Naive B cell (primary cell): Measurements from ENCODE around the gene HLCS. TPM values are rescaled to one million over a fixed set of nuclear protein-coding genes. Genes with fewer than 3 reads are reported as not detected.

Experiments used
- ATAC-seq, 2 donors: fragments of 150-1000 bp; cut with Tn5 transposase; 2 replicates each; pipeline ENCODE4 v1.10.0; 2021; ENCODE audit warnings: low read depth in 2 of 2, mild to moderate bottlenecking in 2 of 2, moderate library complexity in 2 of 2
- DNase-seq: peaks from one replicate; pipeline ENCODE4 v3.0.0; 2022
- H3K27ac Mint-ChIP-seq, 6 donors: one replicate each; pipeline ENCODE4 v1.8.0; 2020 to 2022; ENCODE audit warnings: mild to moderate bottlenecking in 6 of 6, mixed read lengths in 6 of 6, moderate library complexity in 5 of 6, inconsistent platforms in 2 of 6
- H3K27me3 Mint-ChIP-seq, 3 donors: one replicate each; pipeline ENCODE4 v1.8.0; 2021 to 2022; ENCODE audit warnings: mixed read lengths in 3 of 3, mild to moderate bottlenecking in 1 of 3
- H3K36me3 Mint-ChIP-seq, 2 donors: one replicate each; pipeline ENCODE4 v1.8.0; 2020 to 2022; ENCODE audit warnings: mixed read lengths in 2 of 2, inconsistent platforms in 1 of 2, mild to moderate bottlenecking in 1 of 2
- H3K4me1 Mint-ChIP-seq, 3 donors: one replicate each; pipeline ENCODE4 v1.8.0; 2020 to 2022; ENCODE audit warnings: mixed read lengths in 3 of 3, inconsistent platforms in 1 of 3, mild to moderate bottlenecking in 1 of 3, moderate library complexity in 1 of 3
- H3K4me3 Mint-ChIP-seq, 8 donors: one replicate each; pipeline ENCODE4 v1.8.0; 2020 to 2022; ENCODE audit warnings: mild to moderate bottlenecking in 8 of 8, mixed read lengths in 8 of 8, moderate library complexity in 8 of 8, inconsistent platforms in 2 of 8
- H3K9me3 Mint-ChIP-seq, 7 donors: one replicate each; pipeline ENCODE4 v1.8.0; 2020 to 2022; ENCODE audit warnings: mixed read lengths in 7 of 7, mild to moderate bottlenecking in 5 of 7, inconsistent platforms in 2 of 7, moderate library complexity in 1 of 7
- polyA plus RNA-seq, 6 donors: library from polyadenylated mRNA; unstranded; fragments of 300-500 nt; fragmentation: Illumina TruSeq; gene quantifications; one replicate each; pipeline ENCODE4 v1.2.3, GENCODE V29; 2021; ENCODE audit warnings: low read depth in 6 of 6

HLCS gene
- polyA plus RNA-seq, 6 donors from 2014 or later: 5.5 to 8.4 (median 7.3) TPM

DNA sequence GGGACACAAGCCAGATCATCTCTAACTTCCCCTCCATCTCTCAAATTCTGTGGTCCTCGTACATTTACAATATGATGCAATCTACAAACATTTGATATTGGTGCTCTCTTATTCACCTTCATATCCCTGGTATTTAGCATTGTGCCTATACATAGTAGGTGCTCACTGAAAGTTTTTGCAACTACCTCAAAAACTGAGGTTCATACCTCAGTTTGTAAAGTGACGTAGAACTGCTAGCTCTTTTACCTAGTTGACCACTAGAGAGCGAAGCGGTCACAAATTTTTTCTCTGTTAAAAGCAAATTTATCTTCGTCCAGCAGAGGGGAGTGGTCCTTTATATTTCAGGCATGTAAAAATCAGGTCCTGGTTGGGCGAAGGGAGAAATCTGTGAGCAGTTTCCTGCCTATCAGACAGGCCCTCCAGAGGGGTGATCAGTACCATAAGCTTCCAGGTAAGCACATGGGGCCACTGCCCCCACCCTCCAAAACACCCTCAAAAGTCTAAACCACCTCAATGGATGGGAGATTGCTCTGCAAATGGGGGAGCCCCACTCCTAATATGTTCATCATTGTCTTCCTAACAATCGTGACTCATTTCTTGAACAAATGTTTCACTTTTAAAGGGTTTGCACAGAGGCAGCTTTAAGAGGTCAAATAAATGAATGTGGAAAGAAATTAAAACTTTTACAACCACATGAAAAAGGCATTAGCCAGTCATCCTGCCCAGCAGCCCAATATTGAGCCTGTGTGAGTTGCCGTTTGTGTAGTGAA is 10.6 kb upstream of the HLCS start:
- Mint-ChIP-seq H3K36me3 (no peaks in the 10 kb centered on the region), H3K27me3 (peaks cover 5 to 7% (median 6%) of the 10 kb centered on the region in 3 donors), H3K4me3 (peak overlapping the region in 1 of 8 donors; percentile 53), H3K4me1 (peaks cover 12 to 20% (median 20%) of the 10 kb centered on the region in 3 donors), H3K9me3 (no peaks in the 10 kb centered on the region), H3K27ac (peak overlapping the region in 1 of 6 donors; percentile 65)
- ATAC-seq (peak; percentile 56 to 63), DNase-seq (peak; percentile 55)

DNA sequence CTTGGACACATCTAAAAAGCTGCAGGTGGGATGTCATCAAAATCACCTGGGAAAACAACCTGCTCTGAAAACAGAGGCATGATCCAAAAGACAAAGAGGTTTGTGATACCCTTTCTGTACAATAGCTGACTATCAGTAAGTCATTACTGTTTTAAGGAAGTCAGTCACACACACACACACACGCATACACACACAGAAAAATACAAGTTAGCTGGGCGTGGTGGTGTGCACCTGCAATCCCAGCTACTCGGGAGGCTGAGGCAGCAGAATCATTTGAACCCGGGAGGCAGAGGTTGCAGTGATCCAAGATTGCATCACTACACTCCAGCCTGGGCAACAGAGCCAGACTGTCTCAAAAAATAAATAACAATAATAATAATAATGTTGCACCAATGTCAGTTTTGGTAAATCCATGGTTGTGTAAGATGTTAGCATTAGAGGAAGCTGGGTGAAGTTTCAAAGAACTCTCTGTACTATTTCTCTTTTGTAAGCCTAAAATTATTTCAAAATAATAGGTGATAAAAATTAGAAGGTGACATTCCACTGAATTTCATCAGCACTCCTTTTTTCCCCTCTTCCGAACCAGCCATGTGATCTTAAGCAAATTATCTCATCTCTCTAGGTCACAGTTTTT is 9.9 kb upstream of the HLCS start:
- Mint-ChIP-seq H3K4me1 (peaks cover 12 to 18% (median 18%) of the 10 kb centered on the region in 3 donors), H3K36me3 (no peaks in the 10 kb centered on the region), H3K9me3 (no peaks in the 10 kb centered on the region), H3K27me3 (peaks cover 5 to 7% (median 6%) of the 10 kb centered on the region in 3 donors), H3K27ac (peak overlapping the region in 1 of 6 donors; percentile 65), H3K4me3 (no peak overlapping the region)
- DNase-seq (no peak), ATAC-seq (no peak)

DNA sequence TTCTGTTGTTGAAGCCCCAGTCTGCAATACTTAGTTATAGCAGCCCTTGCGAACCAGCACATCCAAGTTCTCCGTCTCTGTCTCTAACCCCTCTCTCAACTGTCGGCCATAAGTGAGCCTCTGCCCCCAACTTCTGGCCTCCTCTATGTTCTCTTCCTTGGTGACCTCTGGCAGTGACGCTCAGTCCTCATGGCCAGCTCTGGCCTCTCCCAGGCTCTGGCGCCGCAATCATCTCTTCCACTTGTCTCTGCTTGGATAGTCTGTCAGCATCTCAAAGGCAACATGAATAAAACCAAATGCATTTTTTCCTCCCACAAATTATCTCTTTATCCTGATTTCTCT is 8.4 kb upstream of the HLCS start:
- H3K4me3 Mint-ChIP-seq: no peak overlapping the region
- H3K36me3 Mint-ChIP-seq: no peaks in the 10 kb centered on the region
- peaks cover 7 to 10% (median 9%) of the 10 kb centered on the region in 3 donors for H3K4me1 Mint-ChIP-seq
- H3K27me3 Mint-ChIP-seq: no peaks in the 10 kb centered on the region
- ATAC-seq (no peak), DNase-seq (no peak)
- no peaks in the 10 kb centered on the region for H3K9me3 Mint-ChIP-seq
- peak overlapping the region in 1 of 6 donors; percentile 70 for H3K27ac Mint-ChIP-seq

DNA sequence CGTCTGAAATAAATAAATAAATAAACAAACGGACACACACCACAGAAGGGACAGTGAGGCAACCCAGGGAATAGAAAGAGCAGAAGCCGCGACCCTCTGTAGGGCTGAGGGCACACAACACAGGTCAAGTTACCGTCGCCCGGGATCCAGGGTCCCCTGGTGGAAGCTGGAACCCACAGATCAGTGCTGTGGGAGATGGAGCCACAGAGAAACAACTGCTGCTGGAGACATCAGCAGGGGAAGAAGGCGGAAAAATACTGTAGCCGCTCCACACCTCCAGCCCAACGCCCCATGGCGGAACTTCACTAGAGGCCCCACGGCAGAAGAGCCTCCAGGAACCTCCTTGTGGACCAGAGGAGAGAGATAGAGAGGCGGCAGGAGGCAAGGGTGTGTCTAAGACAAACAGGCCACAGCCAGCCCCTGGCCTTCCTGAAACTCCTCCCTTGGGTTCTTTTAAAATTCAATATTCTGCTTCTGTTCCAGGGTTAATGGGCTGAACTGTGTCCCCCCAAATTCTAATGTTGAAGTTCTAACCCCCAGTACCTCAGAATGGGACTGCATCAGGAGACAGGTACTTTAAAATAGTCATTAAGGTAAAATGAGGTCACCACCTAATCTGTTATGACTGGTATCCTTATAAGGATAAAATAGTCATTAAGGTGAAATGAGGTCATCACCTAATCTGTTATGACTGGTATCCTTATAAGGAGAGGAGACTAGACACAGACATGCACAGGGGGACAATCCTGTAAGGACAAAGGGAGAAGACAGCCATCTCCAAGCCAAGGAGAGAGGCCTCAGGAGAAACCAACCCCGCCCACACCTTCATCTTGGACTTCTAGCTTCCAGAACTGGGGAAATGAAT is 7.7 kb upstream of the HLCS start:
- peaks cover 7 to 10% (median 9%) of the 10 kb centered on the region in 3 donors for H3K4me1 Mint-ChIP-seq
- H3K9me3 Mint-ChIP-seq: no peaks in the 10 kb centered on the region
- H3K36me3 Mint-ChIP-seq: no peaks in the 10 kb centered on the region
- no peak overlapping the region for H3K4me3 Mint-ChIP-seq
- H3K27ac Mint-ChIP-seq: peak overlapping the region in 2 of 6 donors; percentile 41 to 59
- DNase-seq: no peak
- ATAC-seq: no peak
- no peaks in the 10 kb centered on the region for H3K27me3 Mint-ChIP-seq

DNA sequence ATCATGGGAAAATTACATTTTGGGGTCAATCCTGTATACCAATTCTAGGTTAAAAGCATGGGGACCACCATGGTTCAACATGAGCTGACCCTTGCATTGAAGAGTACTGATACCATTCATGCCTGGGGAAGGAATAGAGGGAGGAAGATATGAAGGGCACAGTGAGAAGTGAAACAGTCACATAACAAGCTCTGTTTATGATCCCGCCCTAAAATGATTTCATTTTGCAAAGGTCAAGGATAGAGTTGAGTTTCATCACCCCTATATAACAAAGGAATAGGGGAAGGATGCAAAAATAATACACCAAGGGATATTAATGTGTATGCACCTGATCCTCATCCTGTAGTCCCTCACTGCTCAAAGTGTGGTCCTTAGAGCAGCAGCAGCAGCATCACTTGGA is 2.5 kb upstream of the HLCS start:
- ATAC-seq (no peak), DNase-seq (no peak)
- Mint-ChIP-seq H3K36me3 (no peaks in the 10 kb centered on the region), H3K27me3 (no peaks in the 10 kb centered on the region), H3K27ac (peak overlapping the region in 1 of 6 donors; percentile 65), H3K9me3 (no peaks in the 10 kb centered on the region), H3K4me3 (peak overlapping the region in 2 of 8 donors; percentile 11 to 13), H3K4me1 (peaks cover 4 to 20% (median 14%) of the 10 kb centered on the region in 3 donors)

DNA sequence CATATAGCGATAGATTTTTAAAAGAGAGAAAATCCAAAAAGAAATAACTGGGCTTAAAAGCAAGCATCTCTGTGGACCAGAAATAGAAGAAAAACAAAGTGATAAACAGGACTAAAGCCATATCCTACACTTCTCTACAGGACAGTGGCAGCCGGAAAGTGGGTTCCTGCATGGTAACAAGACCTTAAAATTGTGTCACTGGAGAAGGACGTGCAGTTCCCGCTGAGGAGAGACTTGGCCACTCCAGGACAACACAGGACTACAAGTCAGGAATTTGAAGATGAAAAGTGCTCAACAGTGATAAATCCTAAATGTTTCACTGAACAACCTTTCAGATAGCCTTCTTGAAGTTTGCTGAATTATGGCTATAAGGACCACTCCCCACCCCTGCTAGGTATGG is 1.9 kb upstream of the HLCS start:
- ATAC-seq (no peak), DNase-seq (no peak)
- Mint-ChIP-seq H3K4me3 (peak overlapping the region in 3 of 8 donors; percentile 6 to 92 (median 84)), H3K4me1 (peaks cover 4 to 20% (median 14%) of the 10 kb centered on the region in 3 donors), H3K27ac (peak overlapping the region in 2 of 6 donors; percentile 48 to 57), H3K9me3 (no peaks in the 10 kb centered on the region), H3K27me3 (no peaks in the 10 kb centered on the region), H3K36me3 (no peaks in the 10 kb centered on the region)

DNA sequence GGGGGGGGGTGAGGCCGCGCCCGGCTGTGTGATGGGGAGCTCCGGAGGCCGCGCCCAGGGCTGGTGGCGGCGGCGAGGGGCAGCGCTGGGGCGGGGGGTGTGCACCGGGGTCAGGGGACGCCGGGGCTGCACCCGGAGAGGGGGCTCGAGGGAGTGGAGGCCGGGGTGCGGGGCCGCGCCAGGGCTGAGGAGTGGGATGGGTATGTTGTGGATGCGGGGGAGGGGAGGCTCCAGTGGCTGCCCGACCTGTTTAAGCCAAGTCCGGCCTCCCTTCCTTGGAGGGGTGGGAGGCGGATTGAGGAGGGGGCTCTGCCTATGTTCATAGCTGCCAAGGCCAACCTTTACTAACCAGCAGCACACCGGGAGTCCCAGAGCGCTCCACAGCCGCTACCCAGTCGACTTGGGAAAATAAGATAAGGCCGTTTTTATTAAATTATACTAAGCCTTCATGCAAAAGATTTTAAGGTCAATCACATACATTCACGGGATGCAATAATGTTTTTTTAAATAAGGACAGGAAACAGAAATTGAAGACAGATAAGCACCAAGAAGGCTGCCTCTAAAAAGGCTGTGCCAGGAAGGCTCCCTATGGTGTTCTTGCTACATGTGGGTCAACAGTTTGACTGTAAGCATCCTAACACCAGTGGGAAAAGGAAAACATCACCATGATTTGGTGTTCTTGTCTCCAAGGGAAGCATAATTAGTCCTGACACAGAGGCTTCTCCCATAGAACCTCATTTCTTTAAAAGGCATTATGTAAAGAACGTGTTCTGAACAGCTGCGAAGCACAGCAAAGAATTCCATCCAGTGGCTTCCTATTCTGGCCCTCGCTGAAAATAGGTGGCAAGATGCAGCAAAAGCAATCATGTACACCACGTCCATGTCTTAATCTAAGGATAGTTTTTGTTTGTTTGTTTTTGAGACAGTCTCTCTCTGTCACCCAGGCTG is 626 bp upstream of the HLCS start:
- no peak for ATAC-seq
- Mint-ChIP-seq H3K9me3 (no peaks in the 10 kb centered on the region), H3K4me3 (peak overlapping the region; percentile 72 to 92 (median 85)), H3K4me1 (peaks cover 4 to 20% (median 14%) of the 10 kb centered on the region in 3 donors), H3K27ac (peak overlapping the region; percentile 32 to 88 (median 73)), H3K27me3 (no peaks in the 10 kb centered on the region), H3K36me3 (no peaks in the 10 kb centered on the region)
- DNase-seq: no peak

DNA sequence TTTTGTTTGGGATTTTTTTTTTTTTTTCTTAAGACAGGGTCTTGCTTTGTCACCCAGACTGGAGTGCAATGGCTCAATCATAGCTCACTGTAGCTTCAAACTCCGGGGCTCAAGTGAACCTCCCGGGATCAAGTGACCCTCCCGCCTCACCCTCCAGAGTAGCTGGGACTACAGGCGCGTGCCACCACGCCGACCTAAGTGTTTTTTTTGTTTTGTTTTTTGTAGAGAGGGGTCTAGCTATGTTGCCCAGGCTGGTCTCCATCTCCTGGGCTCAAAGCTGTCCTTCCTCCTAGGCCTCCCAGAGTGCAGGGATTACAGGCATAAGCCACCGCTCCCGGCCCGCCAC is 776 bp downstream of the HLCS start:
- DNase-seq: no peak
- peak overlapping the region in 5 of 6 donors; percentile 73 to 90 (median 86) for H3K27ac Mint-ChIP-seq
- H3K4me3 Mint-ChIP-seq: peak overlapping the region; percentile 76 to 94 (median 86)
- H3K9me3 Mint-ChIP-seq: no peaks in the 10 kb centered on the region
- H3K36me3 Mint-ChIP-seq: peaks cover 3 to 5% of the 10 kb centered on the region in 2 donors
- no peaks in the 10 kb centered on the region for H3K27me3 Mint-ChIP-seq
- peaks cover 7 to 20% (median 14%) of the 10 kb centered on the region in 3 donors for H3K4me1 Mint-ChIP-seq
- ATAC-seq: no peak

DNA sequence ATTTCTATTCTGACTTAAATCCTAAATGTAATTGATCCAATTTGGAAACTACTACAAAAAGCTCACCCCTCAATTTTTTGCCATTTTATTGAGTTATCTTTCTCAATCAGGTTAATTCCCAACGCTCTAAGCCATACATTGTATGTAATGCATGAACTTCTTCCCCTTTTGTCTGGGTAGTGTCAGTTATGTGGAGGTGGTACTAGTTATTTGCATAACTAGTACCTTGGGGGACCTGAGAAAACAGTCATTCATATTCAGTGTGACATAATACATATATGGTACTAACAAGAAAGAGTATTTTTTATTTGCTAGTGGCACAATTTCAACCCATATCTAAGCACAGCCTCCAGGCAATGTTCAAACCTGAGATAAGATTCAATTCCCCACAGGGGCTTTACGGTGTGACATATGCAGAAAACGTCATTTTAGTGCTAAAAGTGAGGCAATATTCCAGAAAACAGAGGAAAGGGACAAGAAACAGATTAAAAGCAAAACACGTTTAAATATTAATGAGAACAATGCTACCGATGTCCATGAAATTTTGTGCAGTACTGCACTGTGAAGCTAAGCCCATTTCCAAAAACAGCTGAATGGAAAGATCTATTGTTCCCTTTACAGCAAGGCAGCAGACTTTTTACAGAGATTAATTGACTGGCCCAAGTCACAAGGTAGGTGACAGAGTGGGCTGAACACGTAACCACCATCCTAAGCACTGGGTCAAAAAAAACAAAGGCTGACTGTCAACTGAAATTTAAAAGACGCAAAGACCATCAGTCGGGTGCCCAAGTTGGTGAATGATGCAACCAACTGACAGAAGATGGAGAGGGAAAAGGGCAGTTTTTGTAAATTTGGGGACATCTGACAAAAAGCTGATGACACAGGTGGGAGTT is 1.4 kb downstream of the HLCS start:
- no peaks in the 10 kb centered on the region for H3K9me3 Mint-ChIP-seq
- H3K4me1 Mint-ChIP-seq: peaks cover 9 to 20% (median 14%) of the 10 kb centered on the region in 3 donors
- peak overlapping the region in 5 of 6 donors; percentile 73 to 90 (median 88) for H3K27ac Mint-ChIP-seq
- ATAC-seq (peak; percentile 15 to 24), DNase-seq (no peak)
- H3K36me3 Mint-ChIP-seq: peaks cover 5 to 9% of the 10 kb centered on the region in 2 donors
- H3K27me3 Mint-ChIP-seq: no peaks in the 10 kb centered on the region
- peak overlapping the region; percentile 76 to 94 (median 86) for H3K4me3 Mint-ChIP-seq

DNA sequence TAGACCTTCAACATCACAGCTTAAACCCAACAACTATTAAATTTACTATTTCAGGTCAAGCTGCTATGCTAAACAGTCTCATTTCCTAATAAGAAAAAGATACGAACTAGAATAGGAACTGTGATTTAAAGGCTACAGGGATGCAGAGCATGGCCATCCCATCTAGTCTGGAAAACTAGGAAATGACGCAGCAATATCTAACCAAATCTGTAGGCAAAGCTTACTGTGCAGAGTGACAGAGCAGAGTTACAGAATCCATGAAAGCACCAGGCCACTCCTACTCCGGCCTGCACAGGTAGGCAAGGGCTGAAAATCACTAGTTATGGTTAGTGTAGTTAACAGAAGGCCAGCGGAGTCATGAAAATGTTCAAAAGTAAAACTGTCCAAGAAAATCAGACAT is 2.1 kb downstream of the HLCS start:
- no peaks in the 10 kb centered on the region for H3K9me3 Mint-ChIP-seq
- H3K27me3 Mint-ChIP-seq: no peaks in the 10 kb centered on the region
- peaks cover 9 to 20% (median 14%) of the 10 kb centered on the region in 3 donors for H3K4me1 Mint-ChIP-seq
- H3K36me3 Mint-ChIP-seq: peaks cover 5 to 14% of the 10 kb centered on the region in 2 donors
- H3K27ac Mint-ChIP-seq: no peak overlapping the region
- no peak for ATAC-seq
- DNase-seq: no peak
- H3K4me3 Mint-ChIP-seq: peak overlapping the region in 4 of 8 donors; percentile 5 to 86 (median 32)

DNA sequence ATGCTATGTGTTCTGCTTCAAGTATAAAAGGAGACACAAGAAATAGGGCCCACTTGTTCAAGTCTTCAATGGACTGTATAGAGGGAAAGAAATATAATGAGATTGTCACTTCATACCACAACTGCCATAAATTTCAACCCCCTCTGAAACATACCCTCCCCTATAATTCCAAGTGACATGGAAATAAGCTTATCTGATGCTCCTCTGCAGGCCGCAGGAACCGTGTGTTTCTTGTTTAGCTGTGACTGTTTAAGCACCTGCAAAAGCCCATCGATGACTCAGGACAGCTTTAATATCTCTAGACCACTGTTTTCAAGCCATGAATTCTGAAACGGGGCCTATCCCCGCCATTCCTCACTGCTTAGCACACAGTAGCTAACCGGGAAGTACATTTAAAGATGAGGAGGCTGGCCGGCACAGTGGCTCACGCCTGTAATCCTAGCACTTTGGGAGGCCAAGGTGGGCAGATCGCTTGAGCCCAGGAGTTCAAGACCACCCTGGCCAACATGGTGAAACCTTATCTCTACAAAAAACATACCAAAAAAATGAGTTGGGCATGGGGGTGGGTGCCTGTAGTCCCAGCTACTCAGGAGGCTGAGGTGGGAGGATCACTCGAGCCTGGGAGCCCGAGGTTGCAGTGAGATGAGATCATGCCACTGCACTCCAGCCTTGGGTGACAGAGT is 4.2 kb downstream of the HLCS start:
- Mint-ChIP-seq H3K9me3 (no peaks in the 10 kb centered on the region), H3K27me3 (no peaks in the 10 kb centered on the region), H3K4me1 (peaks cover 9 to 17% (median 14%) of the 10 kb centered on the region in 3 donors), H3K4me3 (no peak overlapping the region), H3K27ac (peak overlapping the region in 1 of 6 donors; percentile 75), H3K36me3 (peaks cover 5 to 15% of the 10 kb centered on the region in 2 donors)
- ATAC-seq: no peak
- no peak for DNase-seq
